ENCODE data around the gene DNAJC3. TPM values are rescaled to one million over a fixed set of nuclear protein-coding genes. Genes with fewer than 3 reads are reported as not detected.
A peak's percentile ranks its signal among the peaks of the same experiment; 100 is the strongest.

Gene DNAJC3
- total RNA-seq, 4 donors from 2014 or later, result 27.8 to 40.6 (median 34.6) TPM

DNA sequence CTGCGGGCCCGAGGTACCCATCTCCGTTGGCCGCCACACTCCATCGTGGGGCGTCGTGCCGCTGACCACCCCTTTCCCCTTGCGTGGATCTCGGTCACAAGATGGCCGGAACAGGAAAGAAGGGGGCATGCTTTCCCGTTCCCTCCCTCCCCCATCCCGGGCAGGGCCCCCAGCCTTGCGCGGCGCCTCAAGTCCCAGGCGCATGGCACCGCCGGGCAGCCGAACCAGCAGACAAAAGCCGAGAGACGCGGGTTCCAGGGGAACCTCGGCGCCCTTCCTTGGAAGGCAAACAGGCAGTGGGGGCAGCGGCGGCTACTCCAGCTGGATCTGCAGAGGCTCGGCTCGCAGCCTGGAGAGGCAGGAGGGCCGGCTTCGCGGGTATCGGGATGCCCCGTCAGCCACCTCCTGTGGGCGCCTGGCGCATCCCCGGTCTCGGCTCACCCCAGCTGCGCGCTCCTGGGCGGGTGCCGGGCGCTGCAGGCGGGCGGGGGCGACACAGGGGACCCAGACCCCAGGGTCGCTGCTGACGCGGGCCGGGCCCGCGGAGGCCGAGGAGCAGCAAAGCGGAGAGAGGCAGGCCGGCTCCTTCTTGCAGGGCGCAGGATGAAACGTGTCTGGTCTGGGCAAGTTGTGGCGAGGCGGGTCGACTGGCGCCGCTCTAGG lies 32.9 kb upstream of the DNAJC3 start:
- TF ChIP-seq POLR2A (IDR thresholded peaks at IDR 0.05) (no peak), CTCF (IDR thresholded peaks at IDR 0.05) (no peak)
- Histone ChIP-seq H3K27ac (peak overlapping the region; percentile 33 to 82 (median 75)), H3K9me3 (no peaks in the 10 kb centered on the region), H3K27me3 (peaks cover 0 to 41% (median 0%) of the 10 kb centered on the region in 4 donors), H3K4me1 (peaks cover 10 to 42% (median 11%) of the 10 kb centered on the region in 3 donors), H3K4me3 (peak overlapping the region; percentile 47 to 74 (median 57)), H3K36me3 (no peaks in the 10 kb centered on the region)
- intact Hi-C loops (cut with DNase I), result no loop called here
- 3% methylated on average over 9 of the region's 62 CpGs; no CpG with 5 or more reads in 1 of the 2 donors for WGBS, 2 donors
- DNase-seq, result no peak

- 3 to 13% methylated on average over 3 to 26 of the region's 30 CpGs for WGBS, 2 donors
- Histone ChIP-seq H3K4me3 (peak within 1 kb of the TSS; percentile 47 to 74 (median 57)), H3K4me1 (peaks cover 10 to 42% (median 11%) of the 10 kb centered on the region in 3 donors), H3K9me3 (no peaks in the 10 kb centered on the region), H3K27me3 (peaks cover 0 to 41% (median 0%) of the 10 kb centered on the region in 4 donors), H3K36me3 (no peaks in the 10 kb centered on the region), H3K27ac (peak within 1 kb of the TSS; percentile 33 to 82 (median 75))
- no peak for DNase-seq
- TF ChIP-seq POLR2A (IDR thresholded peaks at IDR 0.05) (peak in 1 of 4 donors; percentile 15), CTCF (IDR thresholded peaks at IDR 0.05) (no peak)
- intact Hi-C loops (cut with DNase I), result no loop called here
Observed at GRCh38 chr13:95644601-95645052, 32.3 kb upstream of the DNAJC3 start, which contains the start of gene DZIP1. TSS of gene DZIP1 (minus strand) at chr13:95644706. CDS start at chr13:95642029, 2,677 bp downstream.

DNA sequence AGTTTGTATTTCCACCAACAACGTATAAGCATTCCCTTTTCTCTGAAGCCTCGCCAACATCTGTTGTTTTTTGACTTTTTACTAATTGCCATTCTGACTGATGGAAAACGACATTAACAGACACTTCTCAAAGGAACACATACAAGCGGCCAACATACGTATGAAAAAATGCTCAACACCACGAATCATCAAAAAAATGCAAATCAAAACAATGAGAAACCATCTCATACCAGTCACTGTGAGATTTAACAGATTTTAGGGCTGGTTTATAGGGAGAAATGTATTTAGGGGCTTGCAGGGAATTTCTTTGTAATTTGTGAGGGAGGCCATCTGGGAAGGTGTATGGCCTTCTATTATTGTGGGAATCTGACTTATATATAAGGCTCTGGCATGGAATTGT lies 29.6 kb upstream of the DNAJC3 start:
- Histone ChIP-seq H3K27me3 (peaks cover 0 to 28% (median 0%) of the 10 kb centered on the region in 4 donors), H3K4me3 (no peak overlapping the region), H3K9me3 (no peaks in the 10 kb centered on the region), H3K4me1 (peaks cover 7 to 29% (median 7%) of the 10 kb centered on the region in 3 donors), H3K36me3 (no peaks in the 10 kb centered on the region), H3K27ac (no peak overlapping the region)
- no peak for DNase-seq
- intact Hi-C loops (cut with DNase I), result no loop called here
- TF ChIP-seq CTCF (IDR thresholded peaks at IDR 0.05) (no peak), POLR2A (IDR thresholded peaks at IDR 0.05) (no peak)
- 75 to 84% methylated on average over 6 of the region's 6 CpGs for WGBS, 2 donors

GRCh38 chr13:95650696-95651095 lies 26.2 kb upstream of the DNAJC3 start:
- TF ChIP-seq CTCF (IDR thresholded peaks at IDR 0.05) (no peak), POLR2A (IDR thresholded peaks at IDR 0.05) (no peak)
- intact Hi-C loops (cut with DNase I), result loop anchor here (10.0 kb wide), 1 partner anchor 106 kb away; no protein-coding TSS in a partner anchor
- DNase-seq, result no peak
- Histone ChIP-seq H3K27ac (no peak overlapping the region), H3K9me3 (no peaks in the 10 kb centered on the region), H3K36me3 (no peaks in the 10 kb centered on the region), H3K4me3 (no peak overlapping the region), H3K27me3 (peaks cover 0 to 7% (median 0%) of the 10 kb centered on the region in 4 donors), H3K4me1 (no peaks in the 10 kb centered on the region)
- 64 to 71% methylated on average over 5 of the region's 5 CpGs for WGBS, 2 donors

DNA sequence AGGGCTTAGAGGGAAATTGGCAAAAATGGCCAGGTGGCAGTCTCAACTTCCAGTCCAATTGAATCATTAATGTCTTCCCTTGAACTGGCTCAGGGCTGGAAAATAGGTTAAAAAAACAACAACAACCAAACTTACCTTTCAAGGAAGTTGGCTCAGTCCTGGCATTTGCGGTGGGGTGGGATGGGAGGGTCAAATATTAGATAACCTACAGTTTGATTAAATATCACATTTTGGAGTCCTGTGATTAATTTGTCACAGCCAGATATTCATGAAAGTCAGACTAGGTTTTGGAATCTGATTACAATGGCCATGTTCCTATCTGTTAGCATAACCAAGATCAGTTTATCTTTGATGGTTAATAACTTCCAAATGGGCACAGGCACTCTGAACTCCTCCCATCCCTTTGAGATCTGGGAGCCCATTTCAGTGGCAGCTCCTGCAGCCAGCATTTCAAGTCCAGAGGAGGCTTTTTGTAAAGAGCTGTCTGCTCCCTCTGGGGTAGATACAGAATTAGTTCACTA lies 24.6 kb upstream of the DNAJC3 start:
- no peaks in the 10 kb centered on the region for H3K4me1 ChIP-seq
- H3K27ac ChIP-seq, result no peak overlapping the region
- intact Hi-C loops (cut with DNase I), result loop anchor here (10.0 kb wide), 1 partner anchor 108 kb away; no protein-coding TSS in a partner anchor
- no peaks in the 10 kb centered on the region for H3K9me3 ChIP-seq
- WGBS, 2 donors, result 85 to 92% methylated on average over 1 of the region's 1 CpG
- no peak for DNase-seq
- TF ChIP-seq CTCF (IDR thresholded peaks at IDR 0.05), result no peak
- no peak for TF ChIP-seq POLR2A (IDR thresholded peaks at IDR 0.05)
- H3K27me3 ChIP-seq, result peaks cover 0 to 7% (median 0%) of the 10 kb centered on the region in 4 donors
- H3K36me3 ChIP-seq, result no peaks in the 10 kb centered on the region
- H3K4me3 ChIP-seq, result no peak overlapping the region
